GM18873 (cell line): ENCODE measurements around the gene FOSL1.

Source experiments
- ATAC-seq: cut with Tn5 transposase; IDR thresholded peaks from one replicate; pipeline ENCODE4 v1.9.1; 2021; ENCODE audit warnings: mild to moderate bottlenecking, moderate library complexity, moderate number of reproducible peaks; ENCODE audit not compliant: unreplicated experiment, low FRiP score

FOSL1 gene

GRCh38 chr11:65883058-65883761 lies 17.0 kb downstream of the FOSL1 start:
- ATAC-seq: no peak

GRCh38 chr11:65882120-65883057 lies 17.8 kb downstream of the FOSL1 start:
- no peak for ATAC-seq

- ATAC-seq: no peak
Measured at GRCh38 chr11:65880844-65881421, 19.3 kb downstream of the FOSL1 start.

GRCh38 chr11:65880027-65880426 lies 20.2 kb downstream of the FOSL1 start:
- ATAC-seq: no peak

- no peak for ATAC-seq
Measured at GRCh38 chr11:65879617-65880016, 20.6 kb downstream of the FOSL1 start, which contains the start of gene CTSW. Gene CTSW (plus strand): TSS chr11:65879837. CDS start chr11:65879855, 18 bp downstream.

GRCh38 chr11:65873318-65874156 lies 26.7 kb downstream of the FOSL1 start:
- ATAC-seq: peak; percentile 62

GRCh38 chr11:65872586-65873317 lies 27.4 kb downstream of the FOSL1 start, which contains the start of gene EFEMP2:
Gene EFEMP2 (minus strand): TSS chr11:65872800. CDS start chr11:65872354, 446 bp downstream.
- ATAC-seq: no peak

GRCh38 chr11:65871811-65872548 lies 28.2 kb downstream of the FOSL1 start:
- no peak for ATAC-seq

- ATAC-seq: no peak
Measured at GRCh38 chr11:65870706-65871681, 29.2 kb downstream of the FOSL1 start.

- no peak for ATAC-seq
Measured at GRCh38 chr11:65870307-65870658, 29.9 kb downstream of the FOSL1 start.

- ATAC-seq: no peak
Measured at GRCh38 chr11:65869643-65870306, 30.4 kb downstream of the FOSL1 start.

GRCh38 chr11:65868907-65869306 lies 31.3 kb downstream of the FOSL1 start:
- no peak for ATAC-seq

- no peak for ATAC-seq
Measured at GRCh38 chr11:65868076-65868667, 32.0 kb downstream of the FOSL1 start.

GRCh38 chr11:65867284-65868071 lies 32.7 kb downstream of the FOSL1 start:
- no peak for ATAC-seq

GRCh38 chr11:65866509-65867283 lies 33.5 kb downstream of the FOSL1 start:
- no peak for ATAC-seq
